GM19468 (cell line): ENCODE measurements around the gene COX19.
A peak's percentile ranks its signal among the peaks of the same experiment; 100 is the strongest.
"Not testable (repeated sequence)": the region's sequence is repeated elsewhere in the genome, so short reads cannot be mapped to it uniquely, and the experiment has no call there.

Experiments
- ATAC-seq: cut with Tn5 transposase; IDR thresholded peaks from one replicate; pipeline ENCODE4 v1.9.1; 2021; ENCODE audit warnings: mild to moderate bottlenecking, moderate library complexity, moderate number of reproducible peaks; ENCODE audit not compliant: unreplicated experiment; ENCODE audit errors: extremely low read depth

Gene COX19

DNA sequence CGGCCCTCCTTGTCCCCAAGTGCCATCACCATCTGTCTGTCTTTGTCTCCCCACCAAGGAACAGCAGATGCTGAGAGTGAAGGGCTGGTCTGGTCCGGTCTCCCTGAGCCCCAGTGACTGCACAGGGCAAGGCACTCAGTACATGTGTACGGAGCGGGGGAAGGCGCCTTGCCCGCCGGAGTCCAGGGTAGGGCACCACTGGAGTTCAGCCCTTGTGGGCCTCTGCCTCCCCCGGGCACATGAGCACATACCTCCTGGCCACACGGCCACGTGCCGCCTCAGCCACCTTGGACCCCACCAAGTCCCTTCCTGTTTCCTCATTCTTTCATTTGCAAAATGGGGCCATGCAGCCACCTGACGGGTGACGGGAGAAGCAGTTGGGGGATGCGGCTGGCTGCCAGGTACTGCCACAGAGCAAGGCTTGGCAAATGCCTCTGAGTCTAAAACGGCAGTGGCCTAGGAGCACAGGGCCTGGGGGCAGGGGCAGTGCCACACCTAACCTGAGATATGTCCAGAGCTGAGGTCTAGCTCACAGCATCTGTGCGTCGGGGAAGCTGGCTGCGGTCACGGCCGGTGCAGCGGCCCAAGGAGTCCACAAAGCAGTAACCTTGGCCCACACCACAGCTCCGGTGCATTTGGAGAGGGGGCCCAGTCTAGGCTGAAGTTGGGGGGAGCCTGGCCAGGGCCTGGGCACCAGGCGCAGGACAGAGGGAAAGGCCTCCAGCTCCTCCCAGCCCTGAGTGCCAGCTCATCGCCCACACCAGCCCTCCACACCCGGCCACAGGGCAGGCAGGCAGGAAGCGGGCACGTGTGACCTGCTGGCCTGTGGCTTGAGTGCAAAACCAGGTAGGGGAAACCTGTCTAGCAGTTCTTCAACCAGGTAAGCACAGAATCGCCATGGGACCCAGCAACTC is 26.1 kb downstream of the COX19 start:
- ATAC-seq = no peak

DNA sequence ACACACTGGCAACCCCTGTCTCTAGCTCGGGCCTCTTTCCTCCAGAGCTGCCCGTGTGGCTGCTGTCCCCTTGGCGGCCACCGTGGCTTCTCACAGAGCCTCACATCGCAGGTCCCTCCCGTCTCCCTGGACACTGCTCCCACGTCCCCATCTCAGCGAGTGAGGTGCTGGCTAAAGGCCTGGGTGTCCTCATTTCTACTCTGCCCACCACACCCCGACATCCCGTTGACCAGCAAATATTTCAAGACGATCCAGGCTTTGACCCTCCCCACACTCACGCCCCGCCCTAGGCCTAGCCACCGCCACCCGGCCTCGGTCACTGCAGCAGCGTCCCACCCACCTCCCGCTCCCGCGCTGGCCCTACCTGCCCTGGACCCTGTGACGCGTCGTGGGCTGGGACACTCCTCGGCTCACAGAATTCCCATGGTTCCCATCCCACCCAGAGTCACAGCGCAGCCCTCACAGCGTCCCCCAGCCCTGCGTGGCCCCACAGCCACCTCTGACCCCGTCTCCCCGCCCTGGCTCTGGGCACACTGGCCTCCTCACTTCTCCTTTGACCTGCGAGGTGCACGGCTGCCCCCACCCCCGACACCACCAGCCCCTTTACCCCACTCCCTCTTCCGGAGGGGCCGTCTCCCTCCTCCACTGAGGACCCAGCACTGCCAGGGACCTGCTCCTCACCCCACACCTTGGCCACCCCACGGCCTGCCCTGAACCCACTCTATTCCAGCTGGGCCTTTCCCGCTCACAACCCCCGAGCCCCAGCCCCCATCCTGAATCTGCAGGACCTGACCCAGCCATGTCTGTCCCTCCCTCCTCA is 27.7 kb downstream of the COX19 start:
- no peak for ATAC-seq

DNA sequence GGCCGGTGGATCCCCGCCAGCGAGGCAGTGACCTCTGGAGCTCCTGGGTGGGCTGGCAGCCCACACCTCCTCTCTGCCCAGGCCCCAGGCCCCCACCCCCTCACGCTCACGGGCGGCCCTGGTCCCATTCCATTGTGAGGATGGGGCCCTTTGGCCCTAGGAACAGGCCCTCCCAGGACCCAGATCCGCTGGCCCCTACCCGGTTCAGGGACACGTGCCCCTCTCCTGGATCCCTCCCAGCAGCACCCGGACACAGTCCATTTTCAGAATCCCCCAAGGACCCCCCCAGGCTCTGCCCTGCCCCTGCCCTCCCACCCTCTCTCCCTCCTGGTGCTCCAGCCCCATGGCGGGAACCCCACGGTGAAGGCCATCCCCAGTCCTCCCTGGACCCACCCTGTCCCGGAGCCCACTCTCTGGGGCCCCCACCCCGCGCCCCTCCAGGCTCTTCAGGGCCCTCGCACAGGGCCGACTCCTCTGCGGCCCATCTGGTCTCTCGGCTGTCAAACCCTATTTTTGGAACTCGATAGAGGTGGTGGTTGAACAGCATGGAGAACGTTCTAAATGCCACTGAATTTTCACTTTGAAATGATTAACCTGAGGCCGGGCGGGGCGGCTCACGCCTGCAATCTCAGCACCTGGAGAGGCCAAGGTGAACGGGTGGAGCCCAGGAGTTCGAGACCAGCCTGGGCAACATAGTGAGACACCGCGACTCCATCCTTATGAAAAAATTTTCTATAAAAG is 28.9 kb downstream of the COX19 start:
- no peak for ATAC-seq

DNA sequence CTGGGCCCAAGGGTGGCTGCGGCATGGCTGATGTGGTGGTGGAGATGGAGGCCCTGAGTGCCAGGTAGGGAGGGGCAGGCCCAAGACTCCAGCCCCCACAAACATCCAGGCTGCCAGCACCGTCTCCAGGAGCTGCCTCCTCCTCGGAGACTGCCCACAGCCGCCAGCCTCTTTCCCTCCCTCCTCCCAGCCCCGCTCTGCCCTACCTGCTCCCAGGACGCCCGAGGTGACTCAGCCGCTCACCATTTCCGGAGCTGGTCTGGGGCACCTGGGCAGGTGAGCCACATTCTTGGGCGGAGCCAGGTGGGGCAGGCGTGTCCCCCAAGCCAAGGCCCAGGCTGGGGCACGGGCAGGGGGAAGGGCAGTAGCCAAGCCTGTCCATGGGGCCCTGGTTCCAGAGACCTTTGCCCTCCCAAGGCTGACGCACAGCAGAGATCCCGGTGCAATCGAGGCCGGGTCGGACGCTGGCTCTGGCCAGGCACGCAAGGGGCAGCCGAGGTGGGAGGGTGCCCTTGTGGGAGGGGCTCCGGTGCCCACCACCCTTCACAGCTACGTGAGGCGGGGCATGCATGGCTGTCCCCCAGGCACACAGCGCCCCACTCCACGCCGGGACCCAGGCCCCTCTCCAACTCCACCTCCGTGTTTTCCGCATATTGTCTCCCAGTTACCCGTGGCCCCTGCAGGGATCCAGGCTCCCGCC is 29.6 kb downstream of the COX19 start:
- no peak for ATAC-seq

DNA sequence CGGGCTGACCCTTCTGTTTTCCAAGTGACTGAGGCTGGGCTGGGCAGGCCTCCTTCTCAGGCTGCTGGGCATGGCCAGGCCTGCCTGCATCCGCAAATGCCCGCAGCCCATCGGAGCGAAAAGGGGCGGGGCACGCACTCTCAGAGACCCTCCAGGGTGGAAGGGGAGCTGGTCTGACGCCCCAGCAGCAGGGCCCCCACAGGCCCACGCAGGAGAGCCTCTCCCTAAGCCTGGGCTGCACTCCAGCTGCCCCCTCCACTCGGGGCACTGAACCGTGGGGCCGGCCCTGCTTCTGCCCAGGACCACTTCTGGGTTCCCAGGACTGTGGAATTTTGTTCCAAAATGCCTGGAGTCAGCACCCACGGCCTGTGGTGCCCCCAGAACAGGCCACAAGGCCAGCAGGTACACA is 30.2 kb downstream of the COX19 start:
- no peak for ATAC-seq

DNA sequence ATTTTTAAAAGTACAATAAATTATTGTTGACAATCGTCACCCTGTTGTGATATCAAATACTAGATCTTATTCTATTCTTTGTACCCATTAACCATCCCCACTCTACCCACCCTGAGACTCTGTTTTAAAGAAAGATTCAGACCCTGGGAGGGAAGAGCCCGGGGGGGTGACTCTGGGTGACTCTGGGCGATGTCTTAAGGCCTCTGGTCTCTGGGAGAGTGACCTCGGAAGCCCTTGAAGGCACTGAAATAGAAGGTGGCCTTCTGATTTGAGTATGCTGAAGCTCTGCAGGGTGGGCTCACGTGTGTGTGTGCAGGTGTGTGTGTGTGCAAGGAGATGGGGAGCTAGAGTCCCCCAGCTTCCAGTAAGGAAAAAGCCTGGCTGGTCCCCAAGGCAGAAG is 30.6 kb downstream of the COX19 start:
- no peak for ATAC-seq

DNA sequence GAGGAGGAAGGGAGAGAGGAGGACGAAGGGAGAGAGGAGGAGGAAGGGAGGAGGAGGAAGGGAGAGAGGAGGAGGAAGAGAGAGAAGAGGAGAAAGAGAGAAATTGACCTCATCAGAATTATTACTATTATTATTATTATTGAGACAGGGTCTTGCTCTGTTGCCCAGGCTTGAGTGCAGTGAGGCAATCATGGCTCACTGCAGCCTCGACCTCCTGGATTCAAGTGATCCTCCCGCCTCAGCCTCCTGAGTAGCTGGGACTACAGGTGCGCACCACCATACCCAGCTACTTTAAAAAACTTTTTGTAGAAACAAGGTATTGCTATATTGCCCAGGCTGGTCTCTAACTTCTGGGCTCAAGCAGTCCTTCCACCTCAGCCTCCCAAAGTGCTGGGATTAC is 31.6 kb downstream of the COX19 start:
- ATAC-seq = not testable (repeated sequence)

DNA sequence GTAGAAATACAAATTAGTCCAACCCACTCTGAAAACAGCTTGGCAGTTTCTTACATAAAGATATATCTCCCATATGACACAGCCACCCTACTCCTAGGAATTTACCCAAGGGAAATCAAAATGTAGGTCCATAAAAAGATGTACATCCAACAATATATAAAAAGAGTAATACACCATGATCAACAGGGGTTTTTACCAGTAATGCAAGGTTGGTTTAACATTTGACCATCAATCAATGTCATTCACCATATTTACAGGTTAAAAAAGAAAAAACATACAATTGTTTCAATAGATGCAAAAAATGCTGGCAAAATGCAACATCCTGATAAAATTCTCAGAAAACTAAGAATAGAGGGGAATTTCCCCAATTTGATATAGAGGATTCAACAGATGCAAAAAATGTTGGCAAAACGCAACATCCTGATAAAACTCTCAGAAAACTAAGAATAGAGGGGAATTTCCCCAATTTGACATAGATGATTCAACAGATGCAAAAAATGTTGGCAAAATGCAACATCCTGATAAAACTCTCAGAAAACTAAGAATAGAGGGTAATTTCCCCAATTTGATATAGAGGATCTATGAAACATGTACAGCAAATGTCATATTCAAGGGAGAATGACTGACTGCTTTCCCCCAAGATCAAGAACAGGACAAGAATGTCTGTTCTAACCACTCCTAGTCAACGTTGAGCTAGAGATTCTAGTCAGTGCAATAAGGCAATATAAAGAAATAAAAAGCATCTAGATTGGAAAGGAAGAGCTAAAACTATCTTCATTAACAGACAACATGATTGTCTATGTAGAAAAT is 34.5 kb downstream of the COX19 start:
- no peak for ATAC-seq

DNA sequence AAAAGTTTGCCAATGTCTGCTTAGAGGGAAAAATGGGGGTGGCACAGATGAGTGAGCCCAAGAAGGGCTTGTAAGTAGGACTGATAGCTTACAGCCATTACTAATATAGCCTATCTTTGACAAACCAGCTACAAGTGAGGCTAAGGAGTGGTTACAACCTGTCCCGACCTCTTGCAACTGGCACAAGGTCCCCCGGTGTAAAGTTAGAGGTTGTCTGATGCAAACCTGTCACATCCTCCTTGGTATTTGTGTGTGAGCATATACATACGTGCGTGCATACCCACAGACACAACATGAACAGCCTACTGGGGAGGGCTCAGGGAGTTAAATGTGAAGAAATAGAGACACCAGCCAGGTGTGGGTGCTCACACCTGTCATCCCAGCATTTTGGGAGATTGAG is 35.5 kb downstream of the COX19 start:
- ATAC-seq = no peak

DNA sequence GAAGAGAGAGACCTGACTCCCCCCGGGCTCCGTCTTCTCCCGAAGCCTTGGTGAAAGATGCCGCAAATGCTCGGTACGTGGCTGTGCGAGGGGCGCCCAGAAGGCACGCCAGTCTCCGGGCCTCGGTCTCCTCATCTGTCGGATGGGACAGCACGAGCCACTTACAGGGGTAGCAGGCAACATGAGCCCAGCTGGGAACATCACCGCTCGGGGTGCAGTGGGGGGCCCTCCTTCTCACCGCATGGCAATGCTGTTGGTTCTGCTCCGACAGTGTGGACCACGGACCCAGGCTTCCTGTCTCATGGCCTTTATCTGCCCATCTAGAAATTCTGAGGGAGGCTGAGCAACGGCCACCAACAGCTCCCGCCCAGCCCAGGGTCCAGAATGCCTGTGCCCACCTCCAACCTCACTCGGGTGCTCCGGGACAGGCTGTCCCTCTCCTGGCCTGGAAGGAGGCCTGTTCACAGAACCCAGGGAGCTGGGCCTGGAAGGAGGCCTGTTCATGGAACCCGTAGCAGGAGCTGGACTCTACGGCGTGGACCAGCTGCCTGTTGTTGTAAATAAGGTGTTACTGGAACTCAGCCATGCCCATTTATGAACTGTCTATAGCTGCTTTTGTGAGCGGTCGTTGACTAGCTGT is 36.7 kb downstream of the COX19 start:
- no peak for ATAC-seq

DNA sequence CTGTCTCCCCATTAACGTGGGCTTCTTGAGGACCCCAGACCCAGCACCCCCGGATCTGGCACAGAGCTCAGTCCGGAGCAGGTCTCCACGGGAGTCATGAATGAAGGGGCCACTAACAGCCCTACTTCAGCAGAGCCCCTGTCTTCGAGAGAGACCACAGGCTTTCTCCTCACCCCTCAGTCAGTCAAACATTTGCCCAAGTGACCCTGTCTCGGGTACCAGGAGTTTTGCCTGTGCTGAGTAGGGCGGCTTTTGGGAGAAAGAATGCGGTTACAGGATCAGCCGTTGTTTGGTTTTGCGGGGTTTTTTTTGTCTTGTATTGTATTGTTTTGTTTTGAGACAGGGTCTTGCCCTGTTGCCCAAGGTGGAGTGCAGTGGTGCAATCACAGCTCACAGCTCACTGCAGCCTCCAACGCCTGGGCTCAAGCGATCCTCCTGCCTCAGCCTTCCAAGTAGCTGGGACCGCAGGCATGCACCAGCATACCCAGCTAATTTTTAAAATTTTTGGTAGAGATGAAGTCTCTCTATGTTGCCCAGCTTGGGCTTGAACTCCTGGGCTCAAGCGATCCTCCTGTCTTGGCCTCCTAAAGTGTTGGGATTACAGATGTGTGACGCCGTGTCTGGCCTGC is 37.4 kb downstream of the COX19 start:
- no peak for ATAC-seq

DNA sequence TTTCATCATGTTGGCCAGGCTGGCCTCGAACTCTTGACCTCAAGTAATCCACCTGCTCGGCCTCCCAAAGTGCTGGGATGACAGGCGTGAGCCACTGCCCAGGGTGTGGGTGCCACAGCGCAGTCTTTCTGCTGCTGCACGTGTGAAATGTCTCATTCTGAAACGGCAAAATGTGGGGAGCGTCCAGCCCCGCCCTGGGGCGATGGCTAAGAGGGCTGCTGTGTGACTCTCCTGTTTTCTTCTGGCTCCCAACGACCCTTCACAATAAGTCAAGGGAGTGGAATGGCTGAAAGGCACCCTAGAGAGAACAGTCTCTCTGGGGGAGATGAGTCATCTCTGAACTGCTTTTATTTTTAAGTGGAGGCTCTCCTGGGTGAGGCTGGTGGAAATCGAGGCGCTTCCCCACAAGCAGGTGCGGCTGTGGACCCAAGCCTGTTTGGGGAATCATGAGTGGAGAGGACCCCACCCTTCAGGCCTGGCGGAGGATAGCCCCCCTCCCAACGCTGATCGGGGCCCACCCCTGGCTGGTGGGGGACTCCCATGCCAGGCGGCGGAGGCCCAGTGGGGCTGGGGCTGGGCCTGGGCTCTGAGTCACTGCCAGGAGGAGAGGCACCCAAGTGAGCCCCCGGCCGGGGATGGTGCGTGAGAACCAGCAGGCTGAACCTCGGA is 38.8 kb downstream of the COX19 start:
- ATAC-seq = peak; percentile 54

DNA sequence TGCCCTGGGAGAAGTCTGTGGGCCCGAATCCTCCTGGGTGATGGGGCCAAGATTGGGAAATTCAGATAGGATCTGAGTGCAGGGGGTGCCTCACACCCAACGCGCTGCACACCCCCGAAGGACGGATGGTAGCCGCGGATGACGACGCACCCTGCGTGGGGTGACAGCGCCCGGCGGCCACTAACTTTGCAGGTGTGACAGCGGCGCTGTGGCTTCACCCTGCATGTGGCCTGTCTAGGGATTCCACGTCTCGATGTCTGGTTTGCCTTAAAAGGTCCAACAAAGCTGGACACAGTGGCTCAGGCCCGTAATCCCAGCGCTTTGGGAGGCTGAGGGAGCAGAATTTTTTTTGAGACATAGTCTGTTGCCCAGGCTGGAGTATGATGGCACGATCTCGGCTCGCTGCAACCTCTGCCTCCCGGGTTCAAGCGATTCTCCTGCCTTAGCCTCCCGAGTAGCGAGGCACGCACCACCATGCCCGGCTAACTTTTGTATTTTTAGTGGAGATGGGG is 39.4 kb downstream of the COX19 start:
- no peak for ATAC-seq

DNA sequence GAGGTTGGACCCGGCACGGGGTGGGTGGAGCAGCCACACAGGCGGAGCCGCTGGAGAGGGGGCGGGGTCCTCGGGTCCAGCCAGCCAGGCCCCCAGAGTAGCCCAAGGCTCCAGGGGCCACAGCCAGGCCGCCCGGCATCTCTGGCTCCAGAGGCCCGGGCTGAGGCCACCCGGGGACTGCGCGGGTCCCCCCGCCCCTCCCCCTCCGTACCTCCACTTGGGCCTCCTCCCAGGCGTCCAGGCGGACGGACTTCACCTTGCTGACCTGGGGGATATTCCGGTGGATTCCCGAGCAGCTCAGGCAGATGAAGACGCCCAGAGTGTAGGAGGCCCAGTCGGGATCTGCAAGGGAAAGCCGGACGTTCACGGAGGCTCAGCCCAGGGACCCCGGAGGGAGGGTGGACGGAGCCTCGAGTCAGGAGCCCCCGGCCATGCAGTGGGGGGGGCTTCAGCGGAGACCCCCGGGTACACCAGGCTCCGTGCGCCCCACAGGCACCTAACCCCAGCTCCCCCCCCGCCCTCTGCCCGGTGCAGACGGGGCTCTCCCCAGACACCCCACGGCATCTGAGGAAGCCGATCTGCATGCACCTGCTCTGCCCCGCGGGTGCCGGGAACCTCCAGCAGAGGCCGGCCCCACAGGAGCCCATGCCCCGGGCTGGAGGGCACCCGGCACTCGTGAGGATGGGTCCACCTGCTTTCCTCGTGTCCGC is 40.0 kb downstream of the COX19 start:
- ATAC-seq = no peak

DNA sequence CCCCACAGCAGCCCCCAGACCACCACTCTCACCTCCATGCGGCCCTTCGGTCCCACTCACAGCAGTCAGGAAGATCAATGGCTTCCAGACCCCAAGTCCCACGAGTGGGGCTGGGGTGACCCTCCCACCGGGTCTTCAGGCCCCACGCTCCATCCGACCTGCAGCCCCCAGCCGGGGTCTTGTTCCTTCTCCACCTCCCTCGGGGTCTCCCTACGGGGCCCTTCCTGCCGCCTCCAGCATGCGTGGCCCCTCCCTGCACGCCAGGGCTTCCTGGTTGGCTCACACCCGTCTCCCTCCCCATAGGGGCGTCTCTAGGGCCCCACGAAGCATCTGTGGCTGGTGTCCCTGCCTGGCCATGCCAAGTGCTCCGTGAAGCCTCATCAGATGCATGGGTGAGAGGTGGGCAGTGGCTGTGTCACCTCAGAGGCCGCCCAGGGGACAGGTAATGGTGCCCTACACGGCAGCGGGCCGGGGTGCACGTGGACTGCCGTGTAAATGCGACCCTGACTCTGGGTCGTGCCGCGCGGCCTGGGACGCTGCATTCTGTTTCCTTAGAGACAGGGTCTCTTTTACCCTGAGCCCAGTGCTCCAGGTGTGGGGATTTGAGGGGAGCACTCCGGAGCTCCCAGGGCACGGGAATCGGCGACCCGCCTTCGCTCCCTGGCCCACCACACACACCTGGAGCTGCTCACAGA is 40.7 kb downstream of the COX19 start:
- no peak for ATAC-seq

DNA sequence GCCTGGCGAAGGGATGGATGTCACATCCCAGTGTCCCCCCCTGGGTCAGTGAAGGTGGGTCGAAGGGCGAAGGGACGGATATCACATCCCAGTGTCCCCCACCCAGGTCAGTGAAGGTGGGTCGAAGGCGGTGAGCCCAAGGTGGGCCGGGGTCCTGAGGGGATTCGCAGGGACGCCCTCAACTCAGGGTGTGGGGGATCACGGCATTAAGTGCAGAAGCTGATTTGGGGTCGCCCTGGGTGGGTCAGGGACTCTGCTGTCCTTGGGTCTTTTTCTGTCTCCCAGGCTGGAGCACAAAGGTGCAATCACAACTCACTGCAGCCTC is 42.7 kb downstream of the COX19 start:
- no peak for ATAC-seq
